Loucy (cell line): ENCODE measurements around the gene FPR1.

Experiments
- H2AFZ ChIP-seq: fragments of 200-600 bp; sonication (generic); 2 replicates; pipeline ENCODE4 v1.6.0; 2016; ENCODE audit warnings: antibody characterized with exemption, mild to moderate bottlenecking, low read length, moderate library complexity
- H3F3A ChIP-seq: fragments of 200-600 bp; 2 replicates; pipeline ENCODE4 v1.6.0; 2016; ENCODE audit warnings: antibody characterized with exemption, low read depth, mild to moderate bottlenecking
- H3K27me3 ChIP-seq: fragments of 200-600 bp; sonication (generic); 2 replicates; pipeline ENCODE4 v1.6.1; 2014; ENCODE audit warnings: low read length, mild to moderate bottlenecking; ENCODE audit not compliant: insufficient read depth, poor library complexity, severe bottlenecking
- H3K36me3 ChIP-seq: fragments of 200-600 bp; sonication (generic); 2 replicates; pipeline ENCODE4 v1.6.1; 2016; ENCODE audit warnings: low read length; ENCODE audit not compliant: insufficient read depth
- H3K4me1 ChIP-seq: fragments of 200-600 bp; sonication (generic); 2 replicates; pipeline ENCODE4 v1.5.1; 2014; ENCODE audit warnings: low read length, mild to moderate bottlenecking; ENCODE audit not compliant: insufficient read depth, poor library complexity, severe bottlenecking
- H3K4me2 ChIP-seq: fragments of 200-600 bp; sonication (generic); 2 replicates; pipeline ENCODE4 v1.6.0; 2014; ENCODE audit warnings: antibody characterized with exemption, low read length, low read depth, mild to moderate bottlenecking; ENCODE audit not compliant: poor library complexity, severe bottlenecking
- H3K4me3 ChIP-seq: fragments of 200-600 bp; sonication (generic); 2 replicates; pipeline ENCODE4 v1.5.1; 2014; ENCODE audit warnings: low read length, mild to moderate bottlenecking, mixed read lengths; ENCODE audit not compliant: poor library complexity, severe bottlenecking
- H3K79me2 ChIP-seq: fragments of 200-600 bp; sonication (generic); 2 replicates; pipeline ENCODE4 v1.6.1; 2014; ENCODE audit warnings: low read length; ENCODE audit not compliant: insufficient read depth
- H3K9ac ChIP-seq: fragments of 200-600 bp; sonication (generic); 2 replicates; pipeline ENCODE4 v1.6.0; 2014; ENCODE audit warnings: mild to moderate bottlenecking, low read depth, low read length, moderate library complexity; ENCODE audit not compliant: poor library complexity, severe bottlenecking
- H3K9me2 ChIP-seq: fragments of 200-600 bp; sonication (generic); replicated peaks from 2 replicates; pipeline ENCODE4 v1.6.1; 2016; ENCODE audit warnings: low read depth, low read length, mixed read lengths
- H3K9me3 ChIP-seq: fragments of 200-600 bp; sonication (generic); 2 replicates; pipeline ENCODE4 v1.6.1; 2014; ENCODE audit warnings: mild to moderate bottlenecking, antibody characterized with exemption, low read length, low read depth; ENCODE audit not compliant: insufficient read depth
- H4K20me1 ChIP-seq: fragments of 200-600 bp; sonication (generic); 2 replicates; pipeline ENCODE4 v1.6.0; 2014; ENCODE audit warnings: antibody characterized with exemption, low read length, mild to moderate bottlenecking; ENCODE audit not compliant: insufficient read depth, poor library complexity, severe bottlenecking
- CTCF ChIP-seq: fragments of 200-600 bp; sonication (generic); conservative IDR thresholded peaks from 2 replicates; pipeline ENCODE4 v1.5.1; 2014; ENCODE audit warnings: mild to moderate bottlenecking, antibody characterized with exemption, low read length
- EZH2phosphoT487 ChIP-seq: fragments of 200-600 bp; IDR thresholded peaks from 2 replicates; pipeline ENCODE4 v1.6.1; 2018; ENCODE audit warnings: antibody characterized with exemption, mild to moderate bottlenecking, moderate library complexity, borderline replicate concordance

Gene FPR1

GRCh38 chr19:51706296-51706695 is 45.4 kb downstream of the FPR1 start:
- Histone ChIP-seq H4K20me1 (peaks cover 7% of the 10 kb centered on the region), H3K4me2 (no peak overlapping the region)

GRCh38 chr19:51704626-51705025 is 47.1 kb downstream of the FPR1 start:
- Histone ChIP-seq H4K20me1 (peaks cover 7% of the 10 kb centered on the region), H3K4me1 (peaks cover 7% of the 10 kb centered on the region), H3K36me3 (no peaks in the 10 kb centered on the region), H3K9me2 (no peaks in the 10 kb centered on the region), H3K4me2 (peak overlapping the region; percentile 95), H2AFZ (peak overlapping the region; percentile 54), H3K27me3 (no peaks in the 10 kb centered on the region), H3K79me2 (peaks cover 13% of the 10 kb centered on the region), H3K4me3 (peak overlapping the region; percentile 96), H3K9me3 (no peaks in the 10 kb centered on the region), H3K9ac (peak overlapping the region; percentile 99), H3F3A (no peaks in the 10 kb centered on the region)
- no peak for TF ChIP-seq CTCF
- no peak for TF ChIP-seq EZH2phosphoT487

More at GRCh38 chr19:51706296-51706695, 45.4 kb downstream of the FPR1 start:
- no peak overlapping the region for H3K4me3 ChIP-seq
- peaks cover 13% of the 10 kb centered on the region for H3K79me2 ChIP-seq
- H2AFZ ChIP-seq: no peak overlapping the region
- H3F3A ChIP-seq: no peaks in the 10 kb centered on the region
- H3K27me3 ChIP-seq: no peaks in the 10 kb centered on the region
- H3K9me2 ChIP-seq: no peaks in the 10 kb centered on the region
- TF ChIP-seq EZH2phosphoT487 (no peak), CTCF (no peak)
- no peaks in the 10 kb centered on the region for H3K9me3 ChIP-seq
- peaks cover 7% of the 10 kb centered on the region for H3K4me1 ChIP-seq
- no peaks in the 10 kb centered on the region for H3K36me3 ChIP-seq
- H3K9ac ChIP-seq: no peak overlapping the region

GRCh38 chr19:51703575-51704515 is 47.8 kb downstream of the FPR1 start:
- Histone ChIP-seq H3K27me3 (no peaks in the 10 kb centered on the region), H3K4me1 (peaks cover 7% of the 10 kb centered on the region), H3K79me2 (peaks cover 13% of the 10 kb centered on the region), H3F3A (no peaks in the 10 kb centered on the region), H3K9me3 (no peaks in the 10 kb centered on the region), H3K4me3 (peak overlapping the region; percentile 96), H3K36me3 (no peaks in the 10 kb centered on the region; the same call in 1 of the 2 replicates), H3K9me2 (no peaks in the 10 kb centered on the region), H3K4me2 (peak overlapping the region; percentile 95), H3K9ac (peak overlapping the region; percentile 99), H4K20me1 (peaks cover 7% of the 10 kb centered on the region), H2AFZ (peak overlapping the region; percentile 94)
- peak; percentile 59 for TF ChIP-seq CTCF
- no peak for TF ChIP-seq EZH2phosphoT487
